Measurements from ENCODE around the gene COP1. TPM values are rescaled to one million over a fixed set of nuclear protein-coding genes. Genes with fewer than 3 reads are reported as not detected.

The COP1 gene
- total RNA-seq, 1 experiment from 2014 or later = 33.1 TPM

DNA sequence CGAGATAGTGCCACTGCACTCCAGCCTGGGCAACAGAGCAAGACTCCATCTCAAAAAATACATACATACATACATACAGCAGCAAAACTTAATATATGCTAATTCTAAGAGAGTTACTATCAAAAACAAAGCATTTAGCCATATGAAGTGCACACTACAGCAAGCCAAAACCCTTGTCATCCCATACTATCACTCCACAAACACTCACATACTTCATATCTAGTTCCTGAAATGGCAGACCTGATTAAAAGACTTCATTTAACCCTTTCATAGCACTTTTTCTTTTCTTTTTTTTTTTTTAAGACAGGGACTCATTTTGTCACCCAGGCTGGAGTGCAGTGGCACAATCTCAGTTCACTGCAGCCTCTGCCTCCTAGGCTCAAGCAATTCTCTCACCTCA lies 65.6 kb downstream of the COP1 start:
- TF ChIP-seq TCF7L2 (IDR thresholded peaks at IDR 0.05; ENCODE audit: borderline replicate concordance, extremely low read depth, insufficient read depth, insufficient read length) (no peak), EZH2phosphoT487 (IDR thresholded peaks at IDR 0.05; ENCODE audit: borderline replicate concordance) (no peak), SIN3A (IDR thresholded peaks at IDR 0.05; ENCODE audit: low read depth) (no peak), SP1 (IDR thresholded peaks at IDR 0.05; ENCODE audit: low read depth) (no peak), MAX (IDR thresholded peaks at IDR 0.05) (no peak), ZNF274 (IDR thresholded peaks at IDR 0.05; ENCODE audit: low read depth, low read length) (no peak), ZFX (IDR thresholded peaks at IDR 0.05) (no peak), CTCF (IDR thresholded peaks at IDR 0.05 in 2 of 3, conservative IDR thresholded peaks at IDR 0.05 in 1 of 3; ENCODE audit: borderline replicate concordance in 1 of 3, insufficient read depth in 1 of 3, low read depth in 2 of 3, low read length in 2 of 3) (no peak), SRF (IDR thresholded peaks at IDR 0.05; ENCODE audit: low read depth) (no peak), FOSL1 (IDR thresholded peaks at IDR 0.05; ENCODE audit: low read depth) (no peak), JUND (IDR thresholded peaks at IDR 0.05) (no peak)
- TF ChIP-seq, protein P1, sequence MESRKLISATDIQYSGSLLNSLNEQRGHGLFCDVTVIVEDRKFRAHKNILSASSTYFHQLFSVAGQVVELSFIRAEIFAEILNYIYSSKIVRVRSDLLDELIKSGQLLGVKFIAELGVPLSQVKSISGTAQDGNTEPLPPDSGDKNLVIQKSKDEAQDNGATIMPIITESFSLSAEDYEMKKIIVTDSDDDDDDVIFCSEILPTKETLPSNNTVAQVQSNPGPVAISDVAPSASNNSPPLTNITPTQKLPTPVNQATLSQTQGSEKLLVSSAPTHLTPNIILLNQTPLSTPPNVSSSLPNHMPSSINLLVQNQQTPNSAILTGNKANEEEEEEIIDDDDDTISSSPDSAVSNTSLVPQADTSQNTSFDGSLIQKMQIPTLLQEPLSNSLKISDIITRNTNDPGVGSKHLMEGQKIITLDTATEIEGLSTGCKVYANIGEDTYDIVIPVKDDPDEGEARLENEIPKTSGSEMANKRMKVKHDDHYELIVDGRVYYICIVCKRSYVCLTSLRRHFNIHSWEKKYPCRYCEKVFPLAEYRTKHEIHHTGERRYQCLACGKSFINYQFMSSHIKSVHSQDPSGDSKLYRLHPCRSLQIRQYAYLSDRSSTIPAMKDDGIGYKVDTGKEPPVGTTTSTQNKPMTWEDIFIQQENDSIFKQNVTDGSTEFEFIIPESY (IDR thresholded peaks at IDR 0.05; ENCODE audit: extremely low read depth, insufficient replicate concordance, low read length) = no peak
- TF ChIP-seq, protein P2, sequence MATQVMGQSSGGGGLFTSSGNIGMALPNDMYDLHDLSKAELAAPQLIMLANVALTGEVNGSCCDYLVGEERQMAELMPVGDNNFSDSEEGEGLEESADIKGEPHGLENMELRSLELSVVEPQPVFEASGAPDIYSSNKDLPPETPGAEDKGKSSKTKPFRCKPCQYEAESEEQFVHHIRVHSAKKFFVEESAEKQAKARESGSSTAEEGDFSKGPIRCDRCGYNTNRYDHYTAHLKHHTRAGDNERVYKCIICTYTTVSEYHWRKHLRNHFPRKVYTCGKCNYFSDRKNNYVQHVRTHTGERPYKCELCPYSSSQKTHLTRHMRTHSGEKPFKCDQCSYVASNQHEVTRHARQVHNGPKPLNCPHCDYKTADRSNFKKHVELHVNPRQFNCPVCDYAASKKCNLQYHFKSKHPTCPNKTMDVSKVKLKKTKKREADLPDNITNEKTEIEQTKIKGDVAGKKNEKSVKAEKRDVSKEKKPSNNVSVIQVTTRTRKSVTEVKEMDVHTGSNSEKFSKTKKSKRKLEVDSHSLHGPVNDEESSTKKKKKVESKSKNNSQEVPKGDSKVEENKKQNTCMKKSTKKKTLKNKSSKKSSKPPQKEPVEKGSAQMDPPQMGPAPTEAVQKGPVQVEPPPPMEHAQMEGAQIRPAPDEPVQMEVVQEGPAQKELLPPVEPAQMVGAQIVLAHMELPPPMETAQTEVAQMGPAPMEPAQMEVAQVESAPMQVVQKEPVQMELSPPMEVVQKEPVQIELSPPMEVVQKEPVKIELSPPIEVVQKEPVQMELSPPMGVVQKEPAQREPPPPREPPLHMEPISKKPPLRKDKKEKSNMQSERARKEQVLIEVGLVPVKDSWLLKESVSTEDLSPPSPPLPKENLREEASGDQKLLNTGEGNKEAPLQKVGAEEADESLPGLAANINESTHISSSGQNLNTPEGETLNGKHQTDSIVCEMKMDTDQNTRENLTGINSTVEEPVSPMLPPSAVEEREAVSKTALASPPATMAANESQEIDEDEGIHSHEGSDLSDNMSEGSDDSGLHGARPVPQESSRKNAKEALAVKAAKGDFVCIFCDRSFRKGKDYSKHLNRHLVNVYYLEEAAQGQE (IDR thresholded peaks at IDR 0.05; ENCODE audit: low read depth) = no peak
- TF ChIP-seq, protein P3, sequence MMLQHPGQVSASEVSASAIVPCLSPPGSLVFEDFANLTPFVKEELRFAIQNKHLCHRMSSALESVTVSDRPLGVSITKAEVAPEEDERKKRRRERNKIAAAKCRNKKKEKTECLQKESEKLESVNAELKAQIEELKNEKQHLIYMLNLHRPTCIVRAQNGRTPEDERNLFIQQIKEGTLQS (IDR thresholded peaks at IDR 0.05) = no peak
- Histone ChIP-seq H3K4me1 (ENCODE audit: control insufficient read depth in 1 of 2, insufficient read depth in 2 of 2, low read length in 2 of 2) (no peaks in the 10 kb centered on the region), H3K9ac (ENCODE audit: low read length) (no peak overlapping the region), H4K20me1 (ENCODE audit: insufficient read depth) (peaks cover 16% of the 10 kb centered on the region; the same call in 1 of the 2 replicates), H3K4me2 (ENCODE audit: low read length) (no peak overlapping the region), H3K36me3 (ENCODE audit: control insufficient read depth in 1 of 2, insufficient read depth in 2 of 2, low read length in 2 of 2) (no peaks in the 10 kb centered on the region; a peak in 1 of 4 replicates), H3K4me3 (replicated peaks in 1 of 2; ENCODE audit: low read depth in 1 of 2, low read length in 2 of 2) (no peak overlapping the region), H2AFZ (ENCODE audit: low read depth, low read length, poor library complexity, severe bottlenecking) (no peak overlapping the region), H3K27ac (ENCODE audit: low read depth, low read length) (no peak overlapping the region), H3K9me3 (ENCODE audit: control insufficient read depth in 1 of 2, insufficient read depth in 1 of 2, low read depth in 1 of 2, low read length in 2 of 2) (no peaks in the 10 kb centered on the region), H3K79me2 (ENCODE audit: insufficient read depth, low read length) (peaks cover 58% of the 10 kb centered on the region), H3K9me2 (ENCODE audit: insufficient read depth) (no peaks in the 10 kb centered on the region), H3K27me3 (ENCODE audit: insufficient read depth, low read length) (no peaks in the 10 kb centered on the region)
- intact Hi-C loops (cut with micrococcal nuclease) = no loop called here
- DNase-seq (ENCODE audit: low read depth, low spot score) (no peak), ATAC-seq (no peak)
- ChIA-PET CTCF (no interaction called here), POLR2A (no interaction called here), RAD21 (ENCODE audit: low non-redundant PET in 1 of 2, low total read pairs in 2 of 2, uncharacterized antibody in 2 of 2, unreplicated experiment in 2 of 2) (no interaction called here)
- BruUV-seq (replicated peaks) = no TSS peak

Data from HCT116 (cell line).